Cerebellar nuclear complex (tissue), 1 donor: ENCODE data around the gene PRDM15.

ENCODE experiments used
- DNase-seq, 2 experiments: peaks; one replicate each; lab custom pipeline; 2025; lab: John Stamatoyannopoulos, UW

The PRDM15 gene

DNA sequence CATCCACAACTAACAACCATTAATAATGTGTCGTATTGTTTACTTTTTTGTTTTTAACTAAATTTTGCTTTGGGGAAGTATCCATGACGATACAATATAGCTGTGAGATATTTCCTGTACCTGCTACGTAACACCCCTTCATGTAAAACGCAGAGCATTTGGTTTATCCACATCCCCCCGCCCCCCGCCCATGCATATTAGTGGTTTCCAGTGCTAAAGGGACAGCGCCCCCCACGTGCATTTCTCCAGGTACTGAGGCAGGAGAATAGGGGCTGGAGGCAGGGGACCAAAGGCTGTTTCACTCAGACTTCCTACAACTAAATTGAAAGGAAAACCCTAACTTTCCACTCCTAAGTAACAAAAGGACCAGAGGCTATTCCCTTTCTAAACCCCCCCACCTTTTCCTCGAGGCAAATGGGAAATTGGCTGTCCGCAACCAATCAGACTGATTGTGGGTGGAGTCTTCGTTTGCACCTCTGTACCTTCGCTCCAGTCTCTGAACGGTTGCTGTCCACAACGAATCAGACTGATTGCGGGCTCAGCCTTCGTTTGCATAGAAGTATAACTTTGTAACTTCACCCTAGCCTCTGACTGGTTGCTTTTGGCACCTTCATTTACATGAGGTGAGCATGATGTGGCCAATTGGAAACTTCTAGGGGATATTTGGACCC, 100.1 kb downstream of the PRDM15 start:
- no peak for DNase-seq

DNA sequence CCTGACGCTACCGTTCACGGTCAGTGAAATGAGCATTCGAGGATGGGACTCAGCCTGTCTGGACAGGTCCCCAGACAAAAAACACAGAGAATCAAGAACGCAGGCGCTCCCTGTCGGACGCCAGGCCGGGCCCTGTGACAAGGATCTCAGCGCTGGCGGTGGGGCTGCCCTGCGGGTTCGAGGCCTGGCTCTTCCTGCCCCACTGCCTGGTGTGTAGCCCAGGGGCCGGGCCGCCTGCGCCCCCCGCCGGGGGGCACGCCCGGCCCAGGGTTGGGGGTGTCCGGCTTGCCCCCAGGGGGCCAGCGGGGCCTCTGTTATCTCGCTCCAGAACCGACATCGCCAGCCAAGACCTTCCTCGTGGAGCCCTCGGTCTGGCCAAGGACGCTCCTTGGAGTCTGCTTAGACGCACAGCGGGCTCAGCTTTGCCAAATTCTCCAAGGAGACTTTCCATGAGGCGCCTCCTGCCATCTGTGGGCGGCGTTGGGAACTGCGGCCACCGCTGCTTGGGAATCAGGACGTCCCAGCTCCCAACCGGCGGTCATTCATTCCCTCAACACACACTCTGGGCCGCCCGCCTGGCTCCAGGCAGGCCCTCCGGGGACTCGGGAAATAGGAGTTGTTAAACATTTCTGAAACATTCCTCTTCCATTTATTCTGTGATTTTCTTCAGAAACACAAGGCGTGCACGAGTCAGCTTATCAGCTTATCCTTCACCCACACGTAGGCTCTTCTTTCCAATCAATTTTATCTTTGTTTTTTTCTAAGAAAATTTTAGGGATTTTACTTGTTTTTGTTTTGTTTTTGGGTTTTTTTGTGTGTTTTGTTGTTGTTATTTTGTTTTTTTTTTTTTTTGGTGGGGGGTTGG, 101.0 kb downstream of the PRDM15 start:
- no peak for DNase-seq

DNA sequence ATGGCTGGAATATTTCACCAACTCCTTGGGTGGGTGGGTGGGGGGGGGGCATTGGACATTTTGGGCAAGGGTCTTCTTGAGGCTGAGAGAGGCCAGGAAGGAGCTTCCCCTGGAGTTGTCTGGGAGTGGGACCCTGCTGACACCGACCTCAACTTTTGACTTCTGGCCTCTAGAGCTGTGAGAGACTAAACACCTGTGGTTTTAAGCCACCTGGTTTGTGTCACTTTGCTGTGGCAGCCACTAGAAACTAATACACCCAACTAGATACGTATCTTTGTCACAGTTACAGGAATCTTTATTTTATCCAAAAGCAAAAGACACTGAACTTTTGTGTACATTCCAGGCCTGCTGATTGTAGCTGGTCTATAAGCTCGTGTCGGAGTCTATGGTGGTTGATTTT, 102.4 kb downstream of the PRDM15 start:
- DNase-seq: no peak

DNA sequence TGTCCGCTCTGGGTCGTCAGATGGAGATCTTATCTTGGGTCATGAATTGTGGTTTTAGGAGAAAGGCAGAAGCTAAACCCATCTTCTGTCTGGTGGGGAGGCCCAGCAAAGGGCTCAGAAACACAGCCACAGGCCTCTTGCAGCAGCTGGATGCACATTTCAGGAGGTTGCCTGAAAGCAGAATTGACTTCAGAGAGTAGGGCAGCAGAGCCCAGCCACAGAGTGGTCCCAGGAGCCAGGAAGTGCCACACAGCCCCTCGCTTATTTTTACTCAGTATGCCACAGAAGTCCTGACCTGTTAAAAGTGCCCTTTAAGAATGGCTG, 104.0 kb downstream of the PRDM15 start:
- no peak for DNase-seq

DNA sequence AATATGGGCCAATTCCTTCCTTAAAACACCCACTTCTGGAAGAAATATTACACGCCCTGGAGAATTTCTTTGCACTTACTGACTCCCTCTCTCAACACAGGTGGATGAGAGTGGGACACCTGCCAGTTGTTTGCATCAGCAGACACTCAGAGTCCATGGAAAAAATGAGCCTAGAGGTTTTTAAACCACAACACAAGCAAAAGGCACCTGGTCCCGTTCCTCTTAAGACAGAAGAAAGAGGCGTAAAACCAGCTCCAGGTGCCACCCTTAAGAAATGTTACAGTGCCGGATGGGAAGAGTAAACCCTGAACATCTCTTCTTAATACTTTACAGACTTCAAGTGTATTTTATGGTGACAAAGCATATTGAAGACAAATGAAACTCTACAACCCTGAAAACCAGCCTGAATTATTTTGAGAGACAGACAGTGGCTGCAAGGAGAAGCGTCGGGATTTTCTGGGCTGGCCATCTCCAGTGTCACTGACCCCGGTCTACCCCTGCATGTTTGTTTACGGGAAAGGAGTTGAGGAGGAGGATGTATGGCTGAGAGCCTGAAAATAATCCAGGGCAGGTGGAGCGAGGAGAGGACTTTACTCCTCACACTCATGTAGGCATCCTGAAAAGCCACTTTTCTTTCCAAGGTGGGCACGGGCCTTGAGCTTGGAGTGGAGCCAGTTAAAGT, 104.5 kb downstream of the PRDM15 start:
- DNase-seq: no peak

DNA sequence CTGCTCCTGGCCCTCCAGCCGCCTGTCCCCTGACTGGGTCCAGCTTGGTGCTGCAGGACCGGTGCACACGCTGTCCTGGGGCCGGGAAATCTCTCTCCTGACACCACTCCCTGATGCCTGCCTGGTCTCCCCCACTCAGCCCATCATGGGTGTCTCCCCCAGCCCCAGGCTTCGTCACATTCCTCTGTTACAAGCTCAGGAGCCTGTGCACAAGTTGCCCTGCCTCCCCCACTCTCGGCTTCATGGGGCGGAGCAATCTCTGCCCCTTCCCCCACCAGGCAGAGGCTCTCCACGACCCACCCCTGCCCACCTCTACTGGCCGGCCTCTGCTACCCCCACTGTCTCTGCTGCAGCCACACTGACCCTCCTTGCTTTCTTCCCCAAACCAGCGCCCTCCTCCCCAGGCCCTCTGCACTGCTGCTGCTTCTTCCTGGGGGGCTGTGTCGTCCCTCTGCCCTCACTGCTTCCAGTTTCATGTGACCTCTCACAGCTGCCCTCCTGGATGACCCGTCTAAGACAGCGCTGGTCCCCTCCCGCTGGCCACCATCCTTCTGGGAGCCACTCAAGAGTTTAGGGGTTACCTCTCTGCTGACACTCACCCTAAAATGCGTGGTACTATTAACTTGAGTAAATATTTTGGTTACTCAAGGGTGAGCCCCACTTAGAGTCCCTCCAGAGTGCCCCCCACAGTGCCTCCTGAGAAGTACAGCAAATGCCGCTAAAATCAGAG, 106.6 kb downstream of the PRDM15 start:
- DNase-seq: no peak

DNA sequence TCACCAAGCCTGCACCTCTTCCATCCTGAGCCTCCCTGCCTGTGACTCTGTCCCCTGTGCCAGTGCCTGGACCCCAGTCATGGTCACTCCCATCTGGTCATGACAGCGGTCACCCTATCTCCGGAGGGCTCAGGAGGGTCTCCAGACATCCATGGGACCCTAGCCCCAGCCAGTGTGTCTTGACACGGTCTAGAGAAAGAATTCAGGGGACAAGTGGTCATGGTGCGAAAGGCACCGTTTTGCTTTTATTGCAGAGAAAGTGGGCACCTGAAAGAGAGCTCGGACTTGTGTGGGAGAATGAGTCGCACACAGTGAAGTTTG, 107.6 kb downstream of the PRDM15 start:
- DNase-seq: no peak

DNA sequence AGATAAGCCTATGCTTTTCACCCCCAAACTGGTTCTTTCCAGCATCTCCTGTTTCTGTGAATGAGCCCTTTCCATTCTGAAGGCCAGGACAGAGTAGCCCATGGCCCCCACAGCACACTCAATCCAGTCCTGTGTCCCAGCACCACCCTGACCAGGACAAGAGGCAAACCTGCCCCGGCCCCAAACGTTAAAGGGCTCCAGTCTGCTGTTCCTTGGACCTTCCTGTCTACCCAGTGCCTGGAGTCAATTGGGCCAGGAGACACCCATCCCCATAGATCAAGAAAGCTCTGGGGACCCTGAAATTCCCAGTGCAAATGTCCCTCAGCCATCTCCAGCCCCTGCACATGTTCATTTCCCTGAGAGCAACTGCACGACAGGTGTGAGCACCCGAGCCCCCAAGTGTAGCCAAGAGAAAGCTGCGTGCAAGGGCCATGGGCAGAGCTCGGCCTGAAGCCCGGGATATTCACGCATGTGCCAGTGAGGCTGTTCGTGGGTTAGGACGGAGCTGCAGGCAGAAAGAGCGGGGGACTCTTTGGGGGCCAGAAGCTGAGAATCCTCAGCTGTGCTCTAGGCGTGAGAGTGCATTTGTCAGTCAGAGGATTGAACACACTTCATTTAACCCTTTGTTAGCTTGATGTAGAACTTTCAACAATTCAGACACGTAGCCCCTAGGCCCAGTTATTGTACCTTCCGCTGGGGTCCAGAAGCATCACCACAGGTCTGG, 108.1 kb downstream of the PRDM15 start:
- no peak for DNase-seq

DNA sequence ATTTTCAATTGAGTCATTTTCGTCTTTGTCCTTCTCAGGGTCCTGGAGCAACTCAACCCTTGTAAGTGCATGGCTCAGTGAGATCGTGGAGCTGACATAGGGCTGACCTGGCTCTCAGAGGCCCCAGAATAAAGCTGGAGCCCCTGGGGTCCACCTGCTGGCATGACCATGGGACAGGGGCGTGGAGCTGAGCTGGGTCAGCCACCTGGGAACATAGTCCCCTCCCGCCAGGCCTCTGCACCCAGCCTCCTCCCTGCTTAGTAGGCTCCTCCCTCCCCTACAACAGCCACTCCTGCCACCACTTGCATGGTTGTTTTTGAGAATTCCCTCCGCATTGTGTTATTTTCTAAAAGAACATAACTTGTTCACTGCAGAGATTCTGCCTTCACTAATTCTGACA, 109.2 kb downstream of the PRDM15 start:
- no peak for DNase-seq

DNA sequence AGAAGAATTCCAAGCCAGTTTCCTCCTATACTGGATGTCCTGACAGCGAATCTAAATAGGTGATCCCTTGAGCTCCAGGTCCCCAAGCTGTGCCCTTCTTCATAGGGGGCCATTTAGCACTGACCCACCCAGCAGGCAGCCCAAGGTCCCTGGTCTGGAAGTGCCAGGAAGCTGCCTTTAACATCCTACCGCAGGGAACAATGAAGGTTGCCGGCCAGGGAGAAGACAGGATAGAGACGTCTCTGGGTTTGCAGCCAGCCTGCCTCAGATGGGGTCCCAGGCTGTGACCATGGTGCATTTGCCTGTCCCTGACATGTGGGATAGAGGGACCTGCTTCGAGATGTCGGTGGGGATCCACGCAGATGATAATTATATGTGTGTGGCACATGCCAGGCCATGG, 109.6 kb downstream of the PRDM15 start:
- DNase-seq: no peak

DNA sequence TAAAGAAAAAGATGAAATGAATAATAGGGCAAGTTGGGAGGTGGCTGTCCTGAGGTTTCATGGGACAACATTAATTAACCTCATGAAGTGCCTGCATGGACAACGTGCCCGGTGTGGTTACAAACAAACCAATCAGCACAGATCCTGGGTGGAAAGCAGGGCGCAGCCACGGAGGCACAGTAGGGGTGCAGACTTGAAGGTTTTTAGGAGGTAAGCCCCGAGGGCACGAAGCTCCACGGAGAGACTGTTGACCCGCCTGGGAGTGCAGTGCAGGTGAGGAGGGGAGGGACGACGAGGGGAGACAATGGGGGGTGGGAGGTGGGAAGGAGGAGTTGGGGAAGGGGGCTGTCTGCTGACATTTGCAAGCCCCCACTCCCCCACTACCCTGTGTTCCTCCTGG, 110.0 kb downstream of the PRDM15 start:
- DNase-seq: no peak

DNA sequence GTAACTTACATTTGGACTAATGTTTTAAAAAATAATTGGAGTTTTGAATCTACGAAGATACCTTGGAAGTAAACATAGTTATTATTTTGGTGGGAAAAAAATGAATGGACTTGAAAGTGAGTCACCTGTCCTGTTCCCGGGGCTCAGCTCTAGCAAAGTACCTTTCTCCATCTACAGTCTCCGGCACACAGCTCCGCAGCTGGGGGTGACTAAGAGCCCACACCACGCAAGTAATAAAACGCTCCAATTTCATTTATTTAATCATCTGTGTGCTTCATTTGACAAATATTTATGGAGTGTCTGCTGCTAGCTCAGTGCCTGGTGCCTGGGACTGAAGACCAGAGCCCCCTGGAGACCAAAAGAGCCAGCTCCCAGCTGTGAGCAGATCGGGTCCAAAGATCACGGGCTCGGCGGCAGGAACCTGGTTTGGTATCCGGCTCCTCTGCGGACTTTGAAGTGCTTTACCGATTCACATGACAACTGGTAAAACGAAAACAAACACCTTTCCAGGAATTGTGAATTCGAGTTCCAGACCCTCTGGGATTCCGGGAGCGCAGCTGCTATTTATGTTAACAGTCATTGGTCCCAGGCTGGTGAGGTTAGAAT, 110.6 kb downstream of the PRDM15 start:
- no peak for DNase-seq

DNA sequence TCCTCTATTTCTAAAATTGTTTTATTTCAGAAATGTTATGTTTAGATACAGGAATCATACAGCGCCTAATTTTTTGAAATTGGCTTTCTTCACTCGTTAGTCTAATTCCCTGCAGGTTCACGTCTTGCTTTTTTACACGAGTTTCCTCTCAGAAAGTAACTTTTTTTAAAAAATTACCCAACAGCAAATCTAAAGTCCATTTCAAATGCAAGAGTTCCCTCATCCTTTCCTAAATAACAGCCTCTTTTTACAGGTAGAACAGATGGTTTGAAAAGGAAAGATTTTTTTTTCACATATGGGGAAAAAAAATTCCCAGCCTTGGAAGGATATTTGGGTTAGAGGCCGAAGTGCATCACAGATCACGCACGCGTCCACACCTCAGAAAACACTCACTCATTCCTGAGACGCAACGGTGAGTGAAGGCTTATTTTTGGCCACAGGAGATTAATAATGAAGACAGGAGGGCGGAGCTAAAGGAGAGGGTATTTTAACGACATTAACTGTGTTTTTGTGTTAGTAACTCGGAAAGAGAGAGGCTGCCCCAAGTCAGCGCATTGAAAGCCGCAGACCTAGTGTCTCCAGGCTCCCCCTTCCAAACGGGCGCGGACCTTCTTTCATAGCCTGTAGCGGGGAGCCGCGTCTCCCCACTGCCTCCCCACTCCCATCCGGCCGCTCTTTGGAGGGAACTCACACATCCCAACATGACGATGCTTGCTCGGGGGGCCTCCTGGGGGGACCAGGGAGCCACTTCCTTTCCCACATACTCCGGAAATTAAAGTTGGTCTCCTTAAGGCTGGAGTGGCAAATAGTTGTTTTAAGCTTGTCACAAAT, 111.3 kb downstream of the PRDM15 start:
- no peak for DNase-seq

DNA sequence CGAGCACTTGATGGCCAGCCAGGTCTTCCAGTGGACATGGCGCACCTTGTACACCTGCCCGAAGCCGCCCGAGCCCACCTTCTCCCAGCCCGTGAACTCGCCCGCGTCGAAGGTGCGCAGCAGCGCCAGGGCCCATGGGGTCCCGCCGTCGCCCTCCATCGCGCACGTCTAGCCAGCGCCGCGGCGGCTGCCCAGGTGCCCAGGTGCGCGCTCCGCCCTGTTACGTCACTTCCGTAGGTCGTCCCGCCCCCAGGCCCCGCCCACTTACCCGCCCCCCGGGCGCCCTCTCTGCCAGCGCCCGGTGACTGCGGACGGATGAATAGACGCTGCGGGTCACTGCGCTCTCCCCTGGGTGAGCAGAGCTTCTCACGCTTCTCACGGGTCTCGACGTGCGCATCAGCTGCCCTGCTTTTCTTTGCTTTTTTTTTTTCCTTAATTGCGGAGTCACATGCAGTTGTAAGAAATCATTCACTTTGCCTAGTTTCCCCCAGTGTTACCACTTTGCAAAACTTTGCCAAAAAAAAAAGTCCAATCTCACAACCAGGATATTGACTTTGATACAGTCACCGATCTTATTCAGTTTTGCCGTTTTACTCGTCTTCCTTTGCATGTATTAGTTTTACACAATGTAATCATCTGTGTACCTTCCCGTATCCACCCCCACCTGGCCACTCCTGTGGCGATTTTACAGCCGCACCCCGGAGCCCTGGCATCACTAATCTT, 112.1 kb downstream of the PRDM15 start, which contains the start of gene RIPK4:
Gene RIPK4 (minus strand): TSS at position 170 of the 723 bp plus-strand sequence. CDS start 11 bp downstream, at position 159.
- DNase-seq: no peak

DNA sequence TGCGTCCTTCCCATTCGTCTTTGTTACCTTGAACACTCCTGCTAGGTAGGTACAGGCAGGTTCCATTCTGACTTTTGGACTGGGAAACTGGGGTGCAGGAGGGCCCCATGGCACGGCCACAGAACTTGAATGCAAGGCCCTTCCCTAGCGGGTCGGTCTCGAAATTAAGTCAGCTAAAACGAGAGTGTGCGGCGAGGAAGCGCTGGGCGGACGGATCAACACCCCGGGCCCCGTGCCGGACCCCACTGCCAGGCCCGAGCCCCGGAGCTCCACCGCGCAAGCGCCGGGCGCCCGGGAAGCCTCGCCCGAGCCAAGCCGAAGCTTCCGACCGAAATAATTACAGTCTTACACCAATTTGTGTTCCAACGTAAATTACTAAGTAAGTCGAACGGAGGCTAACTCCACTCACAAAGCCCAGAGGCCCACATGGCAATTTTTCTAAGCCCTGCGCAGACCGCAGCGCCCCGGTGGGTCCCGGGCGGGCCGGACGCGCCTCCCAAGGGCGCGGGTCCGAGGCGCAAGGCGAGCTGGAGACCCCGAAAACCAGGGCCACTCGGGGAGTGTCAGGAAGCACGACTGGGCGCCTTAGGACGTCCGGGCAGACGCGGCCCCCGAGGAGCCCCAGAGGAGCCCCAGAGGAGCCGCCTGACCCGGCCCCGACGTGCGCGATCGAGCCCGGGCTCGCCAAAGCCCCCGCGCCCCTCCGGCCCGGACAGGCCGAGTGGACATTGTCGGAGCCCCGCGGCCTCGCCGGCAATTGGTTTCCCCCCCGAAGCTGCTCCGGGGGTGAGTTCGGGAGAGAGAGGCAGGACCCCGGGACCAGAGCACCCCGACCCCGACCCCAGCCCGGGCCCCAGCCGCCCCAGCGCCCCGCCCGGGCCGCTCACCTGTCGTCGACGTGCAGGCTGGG, 112.9 kb downstream of the PRDM15 start:
- DNase-seq: no peak

DNA sequence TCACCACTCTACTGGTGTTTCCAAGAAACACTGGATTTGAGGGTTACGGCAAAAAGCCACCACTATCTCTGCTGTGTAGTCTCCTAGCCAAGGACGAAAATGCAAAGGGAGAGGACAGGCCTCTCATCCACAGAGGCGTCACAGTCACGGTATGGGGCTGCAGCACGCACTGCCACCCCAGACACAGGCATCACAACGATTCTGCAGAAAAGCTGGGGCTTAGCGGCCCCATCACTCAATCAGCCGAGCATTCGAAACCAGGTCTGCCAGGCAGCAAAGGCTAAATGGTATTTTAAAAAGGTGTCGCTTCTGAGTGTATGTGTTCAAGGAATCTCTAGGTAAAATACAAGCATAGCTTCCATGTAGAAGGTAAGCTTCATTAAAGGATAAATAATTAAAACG, 113.7 kb downstream of the PRDM15 start:
- no peak for DNase-seq

DNA sequence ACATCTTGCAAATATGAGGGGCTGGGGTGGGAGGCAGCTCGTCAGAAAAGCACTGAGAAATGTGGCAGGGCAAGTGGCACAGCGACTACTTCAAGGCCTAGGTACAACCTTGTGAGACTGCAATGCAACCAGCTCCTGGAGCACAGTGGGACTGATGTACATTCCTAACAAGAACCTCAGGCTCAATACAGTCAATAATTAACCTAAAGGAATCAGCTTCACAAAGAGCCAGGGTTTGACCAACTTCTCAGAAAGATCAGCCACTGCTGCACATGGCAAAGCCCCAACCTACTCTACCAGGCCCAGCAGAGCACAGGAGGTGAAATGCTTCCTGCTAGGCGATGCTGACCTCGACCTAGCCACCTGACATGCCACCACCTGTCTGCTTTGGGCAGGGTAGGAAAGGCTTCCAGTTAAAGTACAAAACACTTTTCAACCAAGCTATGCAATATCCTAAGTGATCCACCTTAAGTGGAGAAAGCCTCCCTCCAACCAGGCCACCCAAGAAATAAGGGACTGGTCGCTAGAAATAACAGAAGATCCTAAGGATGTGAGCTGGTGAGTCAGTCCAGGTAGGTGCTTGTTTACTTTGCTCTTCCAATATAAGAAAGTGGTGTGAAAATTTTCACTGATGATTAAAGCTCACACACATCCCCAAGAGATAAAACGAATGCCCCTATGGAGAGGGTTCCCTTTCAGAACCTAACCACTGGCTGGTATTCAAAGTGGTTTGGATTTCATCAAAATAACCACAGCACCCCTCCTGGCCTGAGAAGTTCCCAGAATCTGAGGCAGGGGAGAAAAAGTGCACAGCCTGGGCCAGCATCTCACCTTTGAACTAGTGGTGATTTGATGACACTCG, 114.4 kb downstream of the PRDM15 start:
- DNase-seq: no peak

DNA sequence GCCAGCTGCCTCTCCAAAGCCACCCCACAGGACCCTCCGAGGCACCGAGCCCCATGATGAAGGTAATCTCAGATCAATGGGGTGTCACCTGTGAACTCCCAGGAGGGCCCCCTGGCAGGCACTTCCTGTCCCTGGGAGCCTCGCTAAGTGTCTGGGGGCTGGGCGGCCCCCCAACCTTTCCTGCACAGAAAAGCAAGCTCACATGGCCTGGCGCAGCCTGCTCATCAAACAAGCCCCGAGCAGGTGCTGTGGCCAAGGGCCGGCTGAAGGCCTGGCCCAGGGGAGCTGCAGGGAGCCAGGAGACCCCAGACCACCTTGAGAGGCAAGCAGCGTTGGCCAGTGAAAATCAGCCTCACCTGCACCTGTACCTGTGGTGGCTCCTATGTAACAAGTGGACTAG, 115.1 kb downstream of the PRDM15 start:
- no peak for DNase-seq
